ENCODE data around the gene TMEFF2.

The TMEFF2 gene

GRCh38 chr2:192044496-192044895, 150.2 kb downstream of the TMEFF2 start:
- no peak overlapping the region for H3K4me2 ChIP-seq (ENCODE audit: low read depth, low read length, poor library complexity, severe bottlenecking)
- H3K9ac ChIP-seq (ENCODE audit: low read depth, low read length, poor library complexity, severe bottlenecking) = no peak overlapping the region
- H3K36me3 ChIP-seq (ENCODE audit: insufficient read depth, low read length) = no peaks in the 10 kb centered on the region
- TF ChIP-seq EZH2phosphoT487 (IDR thresholded peaks at IDR 0.05; ENCODE audit: borderline replicate concordance) (no peak), CTCF (conservative IDR thresholded peaks at IDR 0.05; ENCODE audit: low read length) (no peak)
- no peaks in the 10 kb centered on the region for H3K9me2 ChIP-seq (replicated peaks; ENCODE audit: low read depth, low read length)
- H3K79me2 ChIP-seq (ENCODE audit: insufficient read depth, low read length) = no peaks in the 10 kb centered on the region
- no peaks in the 10 kb centered on the region for H3K4me1 ChIP-seq (ENCODE audit: insufficient read depth, low read length, poor library complexity, severe bottlenecking)
- no peak overlapping the region for H3K4me3 ChIP-seq (ENCODE audit: low read length, poor library complexity, severe bottlenecking)
- no peak overlapping the region for H2AFZ ChIP-seq (ENCODE audit: low read length)
- no peaks in the 10 kb centered on the region for H4K20me1 ChIP-seq (ENCODE audit: insufficient read depth, low read length, poor library complexity, severe bottlenecking)
- H3F3A ChIP-seq (ENCODE audit: low read depth) = no peaks in the 10 kb centered on the region
- no peaks in the 10 kb centered on the region for H3K27me3 ChIP-seq (ENCODE audit: insufficient read depth, low read length, poor library complexity, severe bottlenecking)
- H3K9me3 ChIP-seq (ENCODE audit: insufficient read depth, low read depth, low read length) = no peaks in the 10 kb centered on the region

GRCh38 chr2:192043216-192043870, 151.4 kb downstream of the TMEFF2 start:
- Histone ChIP-seq H3K4me1 (ENCODE audit: insufficient read depth, low read length, poor library complexity, severe bottlenecking) (no peaks in the 10 kb centered on the region), H3K4me2 (ENCODE audit: low read depth, low read length, poor library complexity, severe bottlenecking) (no peak overlapping the region), H3K79me2 (ENCODE audit: insufficient read depth, low read length) (no peaks in the 10 kb centered on the region), H3F3A (ENCODE audit: low read depth) (no peaks in the 10 kb centered on the region), H3K36me3 (ENCODE audit: insufficient read depth, low read length) (no peaks in the 10 kb centered on the region), H2AFZ (ENCODE audit: low read length) (no peak overlapping the region), H3K27me3 (ENCODE audit: insufficient read depth, low read length, poor library complexity, severe bottlenecking) (no peaks in the 10 kb centered on the region), H3K9me2 (replicated peaks; ENCODE audit: low read depth, low read length) (no peaks in the 10 kb centered on the region), H3K9me3 (ENCODE audit: insufficient read depth, low read depth, low read length) (no peaks in the 10 kb centered on the region), H4K20me1 (ENCODE audit: insufficient read depth, low read length, poor library complexity, severe bottlenecking) (no peaks in the 10 kb centered on the region), H3K4me3 (ENCODE audit: low read length, poor library complexity, severe bottlenecking) (no peak overlapping the region), H3K9ac (ENCODE audit: low read depth, low read length, poor library complexity, severe bottlenecking) (no peak overlapping the region)
- TF ChIP-seq CTCF (conservative IDR thresholded peaks at IDR 0.05; ENCODE audit: low read length) (no peak), EZH2phosphoT487 (IDR thresholded peaks at IDR 0.05; ENCODE audit: borderline replicate concordance) (no peak)

GRCh38 chr2:192042126-192042525, 152.6 kb downstream of the TMEFF2 start:
- Histone ChIP-seq H2AFZ (ENCODE audit: low read length) (no peak overlapping the region), H3K27me3 (ENCODE audit: insufficient read depth, low read length, poor library complexity, severe bottlenecking) (no peaks in the 10 kb centered on the region), H3K9me2 (replicated peaks; ENCODE audit: low read depth, low read length) (no peaks in the 10 kb centered on the region), H3K4me3 (ENCODE audit: low read length, poor library complexity, severe bottlenecking) (no peak overlapping the region), H3K36me3 (ENCODE audit: insufficient read depth, low read length) (no peaks in the 10 kb centered on the region), H3K4me2 (ENCODE audit: low read depth, low read length, poor library complexity, severe bottlenecking) (no peak overlapping the region), H3F3A (ENCODE audit: low read depth) (no peaks in the 10 kb centered on the region), H4K20me1 (ENCODE audit: insufficient read depth, low read length, poor library complexity, severe bottlenecking) (no peaks in the 10 kb centered on the region), H3K4me1 (ENCODE audit: insufficient read depth, low read length, poor library complexity, severe bottlenecking) (no peaks in the 10 kb centered on the region), H3K9me3 (ENCODE audit: insufficient read depth, low read depth, low read length) (no peaks in the 10 kb centered on the region), H3K9ac (ENCODE audit: low read depth, low read length, poor library complexity, severe bottlenecking) (no peak overlapping the region), H3K79me2 (ENCODE audit: insufficient read depth, low read length) (no peaks in the 10 kb centered on the region)
- TF ChIP-seq CTCF (conservative IDR thresholded peaks at IDR 0.05; ENCODE audit: low read length) (no peak), EZH2phosphoT487 (IDR thresholded peaks at IDR 0.05; ENCODE audit: borderline replicate concordance) (no peak)

All from Loucy (cell line).